ENCODE measurements around the gene MCC. TPM values are rescaled to one million over a fixed set of nuclear protein-coding genes. Genes with fewer than 3 reads are reported as not detected.

Gene MCC
- polyA plus RNA-seq, 1 donor (not counting 4 experiments of a cell fraction or from before 2014, with no cell fraction given) = 24.6 TPM

DNA sequence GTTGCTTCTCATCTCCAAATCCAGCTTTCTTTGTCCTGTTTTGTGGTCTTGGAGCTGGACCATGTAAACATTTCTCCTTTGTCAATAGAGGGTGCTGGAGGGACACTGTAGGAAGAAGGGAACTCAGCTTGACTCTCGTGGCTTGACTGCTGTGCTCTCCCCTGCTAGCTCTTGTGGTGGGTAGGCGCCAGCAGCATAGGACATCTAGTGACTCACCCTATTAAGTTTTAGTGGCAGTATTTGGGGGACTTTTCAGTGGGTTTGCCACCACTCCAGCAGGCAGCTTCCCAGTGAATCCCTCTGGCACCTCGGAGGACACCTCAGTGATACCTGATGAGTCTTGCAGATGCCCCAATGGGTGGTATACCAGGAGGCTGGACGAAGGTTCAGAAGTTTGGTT is 151.3 kb downstream of the MCC start:
- H3K9ac ChIP-seq (ENCODE audit: control insufficient read depth, extremely low read depth, insufficient read depth, low read length) = no peak overlapping the region
- H3K4me3 ChIP-seq (ENCODE audit: control insufficient read depth in 2 of 3, extremely low read depth in 1 of 3, insufficient read depth in 2 of 3, low read depth in 1 of 3, low read length in 3 of 3) = no peak overlapping the region
- no peaks in the 10 kb centered on the region for H3K4me1 ChIP-seq (ENCODE audit: control insufficient read depth, extremely low read depth, insufficient read depth, low read length)
- no peaks in the 10 kb centered on the region for H3K27me3 ChIP-seq (ENCODE audit: control insufficient read depth, extremely low read depth, insufficient read depth, low read length)
- TF ChIP-seq CTCF (optimal IDR thresholded peaks at IDR 0.05 in 1 of 3, IDR thresholded peaks at IDR 0.05 in 1 of 3, conservative IDR thresholded peaks at IDR 0.05 in 1 of 3; ENCODE audit: extremely low read depth in 1 of 3, insufficient read depth in 2 of 3, low read length in 3 of 3) (peak; percentile 54 to 72 (median 55)), EZH2 (IDR thresholded peaks at IDR 0.05; ENCODE audit: low read length) (no peak)
- H3K9me1 ChIP-seq (ENCODE audit: control insufficient read depth, extremely low read depth, insufficient read depth, low read length) = no peaks in the 10 kb centered on the region
- H3K27ac ChIP-seq (ENCODE audit: control insufficient read depth, insufficient read depth, low read length) = no peak overlapping the region
- DNase-seq (ENCODE audit: low read depth, low spot score) = no peak
- no peaks in the 10 kb centered on the region for H4K20me1 ChIP-seq (ENCODE audit: control insufficient read depth, extremely low read depth, insufficient read depth, low read length)
- no peak overlapping the region for H3K4me2 ChIP-seq (ENCODE audit: control insufficient read depth, extremely low read depth, insufficient read depth, low read depth, low read length)
- H3K36me3 ChIP-seq (ENCODE audit: control insufficient read depth in 2 of 2, extremely low read depth in 1 of 2, insufficient read depth in 2 of 2, low read length in 2 of 2) = peaks cover 0 to 7% of the 10 kb centered on the region in 2 experiments
- dilution Hi-C loops (cut with MboI; ENCODE audit: extremely low pct_ligation_motif_present, low sequenced_read_pairs) = no loop called here
- H3K9me3 ChIP-seq (ENCODE audit: control insufficient read depth, low read depth, low read length) = no peaks in the 10 kb centered on the region
- no peaks in the 10 kb centered on the region for H3K79me2 ChIP-seq (ENCODE audit: control insufficient read depth, insufficient read depth, low read length)
- H2AFZ ChIP-seq (ENCODE audit: control insufficient read depth, low read length) = no peak overlapping the region
- peak; percentile 90 for FAIRE-seq

DNA sequence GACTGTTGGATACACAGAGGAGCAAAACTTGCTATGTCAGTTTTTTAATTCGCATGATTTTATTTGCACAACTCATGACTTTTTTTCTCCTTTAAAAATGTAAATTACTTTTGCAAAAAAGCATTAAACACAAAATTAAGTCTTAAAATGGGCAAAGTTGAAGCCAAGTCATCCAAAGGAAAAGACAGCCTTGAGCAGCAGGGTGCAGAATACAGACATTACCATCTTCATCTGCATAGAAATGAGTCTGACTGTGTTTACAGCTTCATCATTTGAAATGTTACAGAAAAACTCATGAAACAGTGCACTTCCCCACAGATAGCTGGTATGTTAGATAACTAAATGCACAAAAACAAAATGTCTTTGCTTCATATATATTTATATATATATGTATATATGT is 154.8 kb downstream of the MCC start:
- Histone ChIP-seq H3K4me2 (ENCODE audit: control insufficient read depth, extremely low read depth, insufficient read depth, low read depth, low read length) (no peak overlapping the region), H3K27ac (ENCODE audit: control insufficient read depth, insufficient read depth, low read length) (no peak overlapping the region), H3K27me3 (ENCODE audit: control insufficient read depth, extremely low read depth, insufficient read depth, low read length) (no peaks in the 10 kb centered on the region), H3K9me3 (ENCODE audit: control insufficient read depth, low read depth, low read length) (no peaks in the 10 kb centered on the region), H3K79me2 (ENCODE audit: control insufficient read depth, insufficient read depth, low read length) (no peaks in the 10 kb centered on the region), H3K4me3 (ENCODE audit: control insufficient read depth in 2 of 3, extremely low read depth in 1 of 3, insufficient read depth in 2 of 3, low read depth in 1 of 3, low read length in 3 of 3) (no peak overlapping the region), H3K4me1 (ENCODE audit: control insufficient read depth, extremely low read depth, insufficient read depth, low read length) (peaks cover 6% of the 10 kb centered on the region), H4K20me1 (ENCODE audit: control insufficient read depth, extremely low read depth, insufficient read depth, low read length) (no peaks in the 10 kb centered on the region), H3K36me3 (ENCODE audit: control insufficient read depth in 2 of 2, extremely low read depth in 1 of 2, insufficient read depth in 2 of 2, low read length in 2 of 2) (peaks cover 0 to 3% of the 10 kb centered on the region in 2 experiments), H3K9me1 (ENCODE audit: control insufficient read depth, extremely low read depth, insufficient read depth, low read length) (no peaks in the 10 kb centered on the region), H2AFZ (ENCODE audit: control insufficient read depth, low read length) (no peak overlapping the region), H3K9ac (ENCODE audit: control insufficient read depth, extremely low read depth, insufficient read depth, low read length) (no peak overlapping the region)
- FAIRE-seq = no peak
- DNase-seq (ENCODE audit: low read depth, low spot score) = no peak
- no peak for TF ChIP-seq CTCF (optimal IDR thresholded peaks at IDR 0.05 in 1 of 3, IDR thresholded peaks at IDR 0.05 in 1 of 3, conservative IDR thresholded peaks at IDR 0.05 in 1 of 3; ENCODE audit: extremely low read depth in 1 of 3, insufficient read depth in 2 of 3, low read length in 3 of 3)
- no peak for TF ChIP-seq EZH2 (IDR thresholded peaks at IDR 0.05; ENCODE audit: low read length)
- dilution Hi-C loops (cut with MboI; ENCODE audit: extremely low pct_ligation_motif_present, low sequenced_read_pairs) = no loop called here
